WTC11 (cell line): ENCODE results near the gene AURKA. TPM values are rescaled to one million over a fixed set of nuclear protein-coding genes. Genes with fewer than 3 reads are reported as not detected.

ENCODE experiments used
- ATAC-seq: fragments of 200-7000 bp; cut with Tn5 transposase; 2 replicates; pipeline ENCODE4 v1.10.0; 2021; ENCODE audit warnings: mild to moderate bottlenecking, moderate library complexity
- CTCF ChIA-PET: fragments of 300-600 bp; sonication (Branson Sonifier 250); formaldehyde crosslinking; loops from one replicate; lab custom pipeline; 2021; ENCODE audit warnings: antibody characterized with exemption; lab: Charles Lee
- POLR2A ChIA-PET: fragments of 350-600 bp; sonication (Branson Sonifier 250); formaldehyde crosslinking; loops from one replicate; lab custom pipeline; 2021; ENCODE audit warnings: antibody characterized with exemption; lab: Charles Lee
- DNase-seq: peaks from one replicate; pipeline ENCODE4 v3.0.0; 2021; ENCODE audit warnings: low spot score
- H3K27ac Mint-ChIP-seq: 2 replicates; pipeline ENCODE4 v1.8.0; 2021; ENCODE audit warnings: mixed read lengths
- H3K27me3 Mint-ChIP-seq: 2 replicates; pipeline ENCODE4 v1.8.0; 2021; ENCODE audit warnings: low read depth, mild to moderate bottlenecking, moderate library complexity, mixed read lengths
- H3K36me3 Mint-ChIP-seq: 2 replicates; pipeline ENCODE4 v1.8.0; 2021; ENCODE audit warnings: mixed read lengths
- H3K4me1 Mint-ChIP-seq: 2 replicates; pipeline ENCODE4 v1.8.0; 2022; ENCODE audit warnings: mixed read lengths
- H3K4me3 Mint-ChIP-seq: 2 replicates; pipeline ENCODE4 v1.8.0; 2021; ENCODE audit warnings: mild to moderate bottlenecking, moderate library complexity, mixed read lengths
- H3K9me3 Mint-ChIP-seq: 2 replicates; pipeline ENCODE4 v1.8.0; 2021; ENCODE audit warnings: mixed read lengths
- AFF4 ChIP-seq: sonication (generic); formaldehyde crosslinking; IDR thresholded peaks from 2 replicates; pipeline ENCODE4 v1.8.1; 2023; ENCODE audit warnings: mild to moderate bottlenecking, missing genetic modification reagents, borderline replicate concordance
- AR ChIP-seq: fragments of 250-450 bp; sonication (Bioruptor Pico); IDR thresholded peaks from 2 replicates; pipeline ENCODE4 v1.9.0; 2021; ENCODE audit warnings: mild to moderate bottlenecking
- ATF1 ChIP-seq: sonication (generic); formaldehyde crosslinking; IDR thresholded peaks from 2 replicates; pipeline ENCODE4 v1.8.1; 2023; ENCODE audit warnings: mild to moderate bottlenecking, moderate library complexity, missing genetic modification reagents
- CREM ChIP-seq: sonication (generic); formaldehyde crosslinking; IDR thresholded peaks from 2 replicates; pipeline ENCODE4 v1.8.1; 2022; ENCODE audit warnings: mild to moderate bottlenecking, missing genetic modification reagents, moderate library complexity
- E2F1 ChIP-seq: sonication (generic); formaldehyde crosslinking; IDR thresholded peaks from 2 replicates; pipeline ENCODE4 v1.8.0; 2022; ENCODE audit warnings: mild to moderate bottlenecking, missing genetic modification reagents
- ERG ChIP-seq: fragments of 250-450 bp; sonication (Bioruptor Pico); IDR thresholded peaks from 2 replicates; pipeline ENCODE4 v1.8.0; 2021; ENCODE audit warnings: mild to moderate bottlenecking
- ESRRA ChIP-seq: sonication (generic); formaldehyde crosslinking; IDR thresholded peaks from 2 replicates; pipeline ENCODE4 v1.8.1; 2022; ENCODE audit warnings: mild to moderate bottlenecking, missing genetic modification reagents, borderline replicate concordance
- FOXJ3 ChIP-seq: sonication (generic); formaldehyde crosslinking; IDR thresholded peaks from 2 replicates; pipeline ENCODE4 v1.9.0; 2021; ENCODE audit warnings: missing genetic modification reagents, mild to moderate bottlenecking, borderline replicate concordance
- FOXK1 ChIP-seq: sonication (generic); formaldehyde crosslinking; IDR thresholded peaks from 2 replicates; pipeline ENCODE4 v1.8.0; 2022; ENCODE audit warnings: mild to moderate bottlenecking, moderate library complexity, missing genetic modification reagents
- GRHL2 ChIP-seq: fragments of 250-450 bp; sonication (Bioruptor Pico); IDR thresholded peaks from 2 replicates; pipeline ENCODE4 v1.8.0; 2022; ENCODE audit warnings: mild to moderate bottlenecking, moderate library complexity; ENCODE audit not compliant: insufficient replicate concordance, severe bottlenecking
- JAZF1 ChIP-seq: fragments of 250-450 bp; sonication (Bioruptor Pico); IDR thresholded peaks from 2 replicates; pipeline ENCODE4 v1.9.0; 2021; ENCODE audit warnings: moderate library complexity, mild to moderate bottlenecking, inconsistent platforms
- KAT7 ChIP-seq: sonication (generic); formaldehyde crosslinking; IDR thresholded peaks from 2 replicates; pipeline ENCODE4 v1.8.1; 2023; ENCODE audit warnings: missing genetic modification reagents, mild to moderate bottlenecking, borderline replicate concordance
- NFE2L1 ChIP-seq: sonication (generic); formaldehyde crosslinking; IDR thresholded peaks from 2 replicates; pipeline ENCODE4 v1.8.1; 2023; ENCODE audit warnings: missing genetic modification reagents
- ZBTB21 ChIP-seq: sonication (generic); formaldehyde crosslinking; IDR thresholded peaks from 2 replicates; pipeline ENCODE4 v1.8.1; 2023; ENCODE audit warnings: mild to moderate bottlenecking, missing genetic modification reagents, borderline replicate concordance
- ZNF219 ChIP-seq: sonication (generic); formaldehyde crosslinking; IDR thresholded peaks from 2 replicates; pipeline ENCODE4 v1.8.0; 2023; ENCODE audit warnings: missing genetic modification reagents, mild to moderate bottlenecking, borderline replicate concordance
- ZNF281 ChIP-seq: sonication (generic); formaldehyde crosslinking; IDR thresholded peaks from 2 replicates; pipeline ENCODE4 v1.8.0; 2023; ENCODE audit warnings: mild to moderate bottlenecking, missing genetic modification reagents
- total RNA-seq: library from RNA; stranded (reverse); gene quantifications from 3 replicates; pipeline ENCODE4 v1.2.3, GENCODE V29; 2021

AURKA gene
- total RNA-seq, 1 experiment from 2014 or later = 103 TPM

- TF ChIP-seq AFF4 (CRISPR knock-in tag) (no peak), KAT7 (CRISPR knock-in tag) (no peak), ESRRA (CRISPR knock-in tag) (no peak), FOXJ3 (CRISPR knock-in tag) (no peak), AR (CRISPR knock-in tag) (no peak)
Observed at GRCh38 chr20:56389807-56390206, 2.2 kb downstream of the AURKA start (continued).

- ChIA-PET CTCF (no interaction called here), POLR2A (no interaction called here)
- no peaks in the 10 kb centered on the region for H3K9me3 Mint-ChIP-seq
- DNase-seq (no peak), ATAC-seq (no peak)
- peaks cover 61% of the 10 kb centered on the region for H3K36me3 Mint-ChIP-seq
- H3K4me1 Mint-ChIP-seq = peaks cover 27% of the 10 kb centered on the region
- no peaks in the 10 kb centered on the region for H3K27me3 Mint-ChIP-seq
- no peak for TF ChIP-seq NFE2L1 (CRISPR knock-in tag)
- TF ChIP-seq ERG (CRISPR knock-in tag) = no peak
- TF ChIP-seq ZBTB21 (CRISPR knock-in tag) = no peak
- no peak for TF ChIP-seq GRHL2
- no peak for TF ChIP-seq ZNF219 (CRISPR knock-in tag)
- TF ChIP-seq AFF4 (CRISPR knock-in tag) = no peak
- H3K27ac Mint-ChIP-seq = peak overlapping the region; percentile 48; the same call in 1 of the 2 replicates
- no peak overlapping the region; the same call in 1 of the 2 replicates for H3K4me3 Mint-ChIP-seq
Observed at GRCh38 chr20:56388882-56389281, 3.1 kb downstream of the AURKA start.

- CTCF ChIA-PET = no interaction called here
- H3K4me3 Mint-ChIP-seq = no peak overlapping the region
- H3K4me1 Mint-ChIP-seq = peaks cover 19% of the 10 kb centered on the region
- 0 out of 2 replicates have a peak overlapping the region, but pooled peaks have one; percentile 70 for H3K27ac Mint-ChIP-seq
- no peak for ATAC-seq
- H3K27me3 Mint-ChIP-seq = no peaks in the 10 kb centered on the region
- H3K36me3 Mint-ChIP-seq = peaks cover 86% of the 10 kb centered on the region
- POLR2A ChIA-PET = no interaction called here
- H3K9me3 Mint-ChIP-seq = no peaks in the 10 kb centered on the region
- no peak for DNase-seq
- TF ChIP-seq CREM (CRISPR knock-in tag) (no peak), ZNF281 (CRISPR knock-in tag) (no peak), GRHL2 (no peak), ATF1 (no peak), E2F1 (no peak), JAZF1 (CRISPR knock-in tag) (no peak), ZNF219 (CRISPR knock-in tag) (no peak), FOXK1 (no peak)
Observed at GRCh38 chr20:56386219-56386618, 5.8 kb downstream of the AURKA start.
